Measurements from ENCODE around the gene H6PD. TPM values are rescaled to one million over a fixed set of nuclear protein-coding genes. Genes with fewer than 3 reads are reported as not detected.

The H6PD gene
- total RNA-seq, 1 donor from 2014 or later: 17.7 TPM

GRCh38 chr1:9303916-9304315, 69.3 kb downstream of the H6PD start:
- intact Hi-C loops (cut with micrococcal nuclease): no loop called here
- H3K27me3 Mint-ChIP-seq: no peaks in the 10 kb centered on the region
- no peak overlapping the region for H3K4me3 Mint-ChIP-seq
- no peak for DNase-seq
- H3K36me3 Mint-ChIP-seq (ENCODE audit: low read depth): peaks cover 12% of the 10 kb centered on the region
- H3K4me1 Mint-ChIP-seq: peaks cover 30% of the 10 kb centered on the region
- no peak overlapping the region for H3K27ac Mint-ChIP-seq
- H3K9me3 Mint-ChIP-seq: no peaks in the 10 kb centered on the region

GRCh38 chr1:9305216-9305615, 70.6 kb downstream of the H6PD start:
- H3K4me3 Mint-ChIP-seq: no peak overlapping the region
- no peaks in the 10 kb centered on the region for H3K9me3 Mint-ChIP-seq
- H3K4me1 Mint-ChIP-seq: peaks cover 26% of the 10 kb centered on the region
- no peak overlapping the region for H3K27ac Mint-ChIP-seq
- H3K27me3 Mint-ChIP-seq: no peaks in the 10 kb centered on the region
- peaks cover 12% of the 10 kb centered on the region for H3K36me3 Mint-ChIP-seq (ENCODE audit: low read depth)
- intact Hi-C loops (cut with micrococcal nuclease): no loop called here
- DNase-seq: no peak

GRCh38 chr1:9306006-9306405, 71.4 kb downstream of the H6PD start:
- DNase-seq: no peak
- H3K36me3 Mint-ChIP-seq (ENCODE audit: low read depth): peaks cover 5% of the 10 kb centered on the region
- intact Hi-C loops (cut with micrococcal nuclease): no loop called here
- H3K4me3 Mint-ChIP-seq: no peak overlapping the region
- H3K27ac Mint-ChIP-seq: no peak overlapping the region
- peaks cover 18% of the 10 kb centered on the region for H3K4me1 Mint-ChIP-seq
- no peaks in the 10 kb centered on the region for H3K27me3 Mint-ChIP-seq
- H3K9me3 Mint-ChIP-seq: no peaks in the 10 kb centered on the region

GRCh38 chr1:9307303-9307702, 72.7 kb downstream of the H6PD start:
- no peak overlapping the region for H3K27ac Mint-ChIP-seq
- H3K4me3 Mint-ChIP-seq: no peak overlapping the region
- peaks cover 2% of the 10 kb centered on the region for H3K36me3 Mint-ChIP-seq (ENCODE audit: low read depth)
- H3K4me1 Mint-ChIP-seq: peaks cover 15% of the 10 kb centered on the region
- H3K27me3 Mint-ChIP-seq: no peaks in the 10 kb centered on the region
- no peak for DNase-seq
- H3K9me3 Mint-ChIP-seq: no peaks in the 10 kb centered on the region
- intact Hi-C loops (cut with micrococcal nuclease): no loop called here

GRCh38 chr1:9308236-9308785, 73.7 kb downstream of the H6PD start:
- DNase-seq: no peak
- no peak overlapping the region for H3K4me3 Mint-ChIP-seq
- peaks cover 13% of the 10 kb centered on the region for H3K4me1 Mint-ChIP-seq
- peaks cover 2% of the 10 kb centered on the region for H3K36me3 Mint-ChIP-seq (ENCODE audit: low read depth)
- H3K27me3 Mint-ChIP-seq: no peaks in the 10 kb centered on the region
- H3K9me3 Mint-ChIP-seq: no peaks in the 10 kb centered on the region
- H3K27ac Mint-ChIP-seq: no peak overlapping the region
- intact Hi-C loops (cut with micrococcal nuclease): no loop called here

- intact Hi-C loops (cut with micrococcal nuclease): no loop called here
- no peaks in the 10 kb centered on the region for H3K9me3 Mint-ChIP-seq
- no peak for DNase-seq
- H3K27ac Mint-ChIP-seq: no peak overlapping the region
- no peaks in the 10 kb centered on the region for H3K27me3 Mint-ChIP-seq
- no peak overlapping the region for H3K4me3 Mint-ChIP-seq
- peaks cover 2% of the 10 kb centered on the region for H3K36me3 Mint-ChIP-seq (ENCODE audit: low read depth)
- peaks cover 18% of the 10 kb centered on the region for H3K4me1 Mint-ChIP-seq
These were observed 74.5 kb downstream of the H6PD start for GRCh38 chr1:9309080-9309479.

- Mint-ChIP-seq H3K9me3 (no peaks in the 10 kb centered on the region), H3K27me3 (no peaks in the 10 kb centered on the region), H3K4me1 (peaks cover 20% of the 10 kb centered on the region), H3K4me3 (no peak overlapping the region), H3K36me3 (ENCODE audit: low read depth) (no peaks in the 10 kb centered on the region), H3K27ac (no peak overlapping the region)
- intact Hi-C loops (cut with micrococcal nuclease): no loop called here
- no peak for DNase-seq
These were observed 75.4 kb downstream of the H6PD start for GRCh38 chr1:9309991-9310390.

GRCh38 chr1:9311029-9311428, 76.5 kb downstream of the H6PD start:
- Mint-ChIP-seq H3K27me3 (no peaks in the 10 kb centered on the region), H3K36me3 (ENCODE audit: low read depth) (no peaks in the 10 kb centered on the region), H3K27ac (no peak overlapping the region), H3K4me3 (no peak overlapping the region), H3K9me3 (no peaks in the 10 kb centered on the region), H3K4me1 (peaks cover 23% of the 10 kb centered on the region)
- DNase-seq: no peak
- intact Hi-C loops (cut with micrococcal nuclease): no loop called here

GRCh38 chr1:9311479-9311878, 76.9 kb downstream of the H6PD start:
- no peak overlapping the region for H3K4me3 Mint-ChIP-seq
- no peaks in the 10 kb centered on the region for H3K9me3 Mint-ChIP-seq
- H3K27ac Mint-ChIP-seq: no peak overlapping the region
- DNase-seq: no peak
- peaks cover 27% of the 10 kb centered on the region for H3K4me1 Mint-ChIP-seq
- H3K36me3 Mint-ChIP-seq (ENCODE audit: low read depth): no peaks in the 10 kb centered on the region
- intact Hi-C loops (cut with micrococcal nuclease): no loop called here
- H3K27me3 Mint-ChIP-seq: no peaks in the 10 kb centered on the region

GRCh38 chr1:9312168-9312720, 77.7 kb downstream of the H6PD start:
- no peak overlapping the region for H3K4me3 Mint-ChIP-seq
- no peaks in the 10 kb centered on the region for H3K9me3 Mint-ChIP-seq
- H3K36me3 Mint-ChIP-seq (ENCODE audit: low read depth): no peaks in the 10 kb centered on the region
- no peak overlapping the region for H3K27ac Mint-ChIP-seq
- no peaks in the 10 kb centered on the region for H3K27me3 Mint-ChIP-seq
- no peak for DNase-seq
- peaks cover 33% of the 10 kb centered on the region for H3K4me1 Mint-ChIP-seq
- intact Hi-C loops (cut with micrococcal nuclease): no loop called here

GRCh38 chr1:9313576-9313975, 79.0 kb downstream of the H6PD start:
- no peak for DNase-seq
- no peaks in the 10 kb centered on the region for H3K36me3 Mint-ChIP-seq (ENCODE audit: low read depth)
- H3K9me3 Mint-ChIP-seq: no peaks in the 10 kb centered on the region
- no peak overlapping the region for H3K4me3 Mint-ChIP-seq
- intact Hi-C loops (cut with micrococcal nuclease): no loop called here
- no peaks in the 10 kb centered on the region for H3K27me3 Mint-ChIP-seq
- H3K4me1 Mint-ChIP-seq: peaks cover 43% of the 10 kb centered on the region
- H3K27ac Mint-ChIP-seq: peak overlapping the region; percentile 55

- no peak for DNase-seq
- intact Hi-C loops (cut with micrococcal nuclease): no loop called here
- Mint-ChIP-seq H3K4me3 (no peak overlapping the region), H3K27me3 (no peaks in the 10 kb centered on the region), H3K4me1 (peaks cover 46% of the 10 kb centered on the region), H3K27ac (peak overlapping the region; percentile 55), H3K9me3 (no peaks in the 10 kb centered on the region), H3K36me3 (ENCODE audit: low read depth) (no peaks in the 10 kb centered on the region)
These were observed 79.5 kb downstream of the H6PD start for GRCh38 chr1:9314111-9314510.

- no peak for DNase-seq
- peak overlapping the region; percentile 98 for H3K27ac Mint-ChIP-seq
- H3K9me3 Mint-ChIP-seq: no peaks in the 10 kb centered on the region
- H3K4me1 Mint-ChIP-seq: peaks cover 46% of the 10 kb centered on the region
- no peaks in the 10 kb centered on the region for H3K27me3 Mint-ChIP-seq
- intact Hi-C loops (cut with micrococcal nuclease): loop anchor here (1.0 to 5.0 kb wide), 4 partner anchors 20 to 112 kb away; no protein-coding TSS in a partner anchor
- H3K36me3 Mint-ChIP-seq (ENCODE audit: low read depth): no peaks in the 10 kb centered on the region
- peak overlapping the region; percentile 81 for H3K4me3 Mint-ChIP-seq
These were observed 80.3 kb downstream of the H6PD start for GRCh38 chr1:9314711-9315379.

GRCh38 chr1:9315411-9316079, 81.0 kb downstream of the H6PD start:
- Mint-ChIP-seq H3K27me3 (no peaks in the 10 kb centered on the region), H3K9me3 (no peaks in the 10 kb centered on the region), H3K27ac (peak overlapping the region; percentile 98), H3K4me1 (peaks cover 49% of the 10 kb centered on the region), H3K36me3 (ENCODE audit: low read depth) (no peaks in the 10 kb centered on the region), H3K4me3 (peak overlapping the region; percentile 81)
- intact Hi-C loops (cut with micrococcal nuclease): loop anchor here (1.0 to 5.0 kb wide), 4 partner anchors 20 to 112 kb away; no protein-coding TSS in a partner anchor
- peak; percentile 85 for DNase-seq
